ENCODE data around the gene ZCCHC7.
A peak's percentile ranks its signal among the peaks of the same experiment; 100 is the strongest.

The ZCCHC7 gene

DNA sequence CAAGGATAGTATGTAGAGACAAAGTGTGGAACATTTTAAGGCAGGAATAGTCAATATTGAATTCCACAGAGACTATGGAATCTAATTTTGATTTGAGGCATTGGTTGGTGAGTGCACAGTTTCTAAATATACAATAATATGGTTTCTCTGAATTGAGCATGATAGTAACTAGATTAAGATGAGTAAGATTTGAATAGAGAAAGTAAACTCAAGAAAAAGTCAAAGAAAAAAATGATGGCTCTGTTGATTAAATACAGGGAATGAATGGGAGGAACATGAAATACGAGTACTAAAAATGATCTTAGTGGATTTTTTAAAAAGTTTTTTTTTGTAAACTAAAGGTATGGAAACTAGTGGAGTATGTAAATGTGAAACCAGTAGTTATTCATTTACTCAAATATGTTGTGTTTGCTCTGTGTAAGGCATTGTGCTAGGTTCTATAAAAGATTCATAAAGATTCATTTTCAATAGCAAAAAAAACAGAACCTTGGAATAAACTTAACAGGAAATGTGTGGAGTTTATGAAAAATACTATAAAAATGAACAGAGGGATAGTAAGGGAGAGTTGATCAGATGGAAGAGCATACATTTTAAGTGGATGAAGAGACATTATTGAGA, 101.2 kb downstream of the ZCCHC7 start:
- POLR2A ChIA-PET (ENCODE audit: low non-redundant PET), result no interaction called here
- DNase-seq (ENCODE audit: low spot score), result no peak
- no peak overlapping the region for H3K27ac ChIP-seq
- CTCF ChIA-PET, result interaction anchor here (0.6 kb wide), 1 partner anchor 103 kb away, joined by 3 read pairs; no protein-coding TSS in a partner anchor
- TF ChIP-seq, protein P1, sequence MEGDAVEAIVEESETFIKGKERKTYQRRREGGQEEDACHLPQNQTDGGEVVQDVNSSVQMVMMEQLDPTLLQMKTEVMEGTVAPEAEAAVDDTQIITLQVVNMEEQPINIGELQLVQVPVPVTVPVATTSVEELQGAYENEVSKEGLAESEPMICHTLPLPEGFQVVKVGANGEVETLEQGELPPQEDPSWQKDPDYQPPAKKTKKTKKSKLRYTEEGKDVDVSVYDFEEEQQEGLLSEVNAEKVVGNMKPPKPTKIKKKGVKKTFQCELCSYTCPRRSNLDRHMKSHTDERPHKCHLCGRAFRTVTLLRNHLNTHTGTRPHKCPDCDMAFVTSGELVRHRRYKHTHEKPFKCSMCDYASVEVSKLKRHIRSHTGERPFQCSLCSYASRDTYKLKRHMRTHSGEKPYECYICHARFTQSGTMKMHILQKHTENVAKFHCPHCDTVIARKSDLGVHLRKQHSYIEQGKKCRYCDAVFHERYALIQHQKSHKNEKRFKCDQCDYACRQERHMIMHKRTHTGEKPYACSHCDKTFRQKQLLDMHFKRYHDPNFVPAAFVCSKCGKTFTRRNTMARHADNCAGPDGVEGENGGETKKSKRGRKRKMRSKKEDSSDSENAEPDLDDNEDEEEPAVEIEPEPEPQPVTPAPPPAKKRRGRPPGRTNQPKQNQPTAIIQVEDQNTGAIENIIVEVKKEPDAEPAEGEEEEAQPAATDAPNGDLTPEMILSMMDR (conservative IDR thresholded peaks at IDR 0.05; ENCODE audit: low read depth), result no peak

DNA sequence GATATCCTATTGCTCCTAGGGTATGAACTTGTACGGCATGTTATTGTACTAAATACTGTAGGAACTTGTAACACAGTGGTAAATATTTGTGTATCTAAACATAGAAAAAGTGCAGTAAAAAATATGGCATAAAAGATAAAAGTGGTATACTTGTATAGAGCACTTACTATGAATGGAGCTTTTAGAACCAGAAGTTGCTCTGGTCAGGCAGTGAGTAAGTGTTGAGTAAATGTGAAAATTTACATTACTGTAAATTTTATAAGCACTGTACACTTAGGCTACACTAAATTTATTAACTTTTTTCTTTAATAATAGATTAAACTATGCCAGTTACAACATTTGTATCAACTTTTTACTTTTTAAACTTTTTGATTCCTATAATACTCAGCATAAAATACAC, 109.1 kb downstream of the ZCCHC7 start:
- ChIA-PET POLR2A (ENCODE audit: low non-redundant PET) (no interaction called here), CTCF (no interaction called here)

DNA sequence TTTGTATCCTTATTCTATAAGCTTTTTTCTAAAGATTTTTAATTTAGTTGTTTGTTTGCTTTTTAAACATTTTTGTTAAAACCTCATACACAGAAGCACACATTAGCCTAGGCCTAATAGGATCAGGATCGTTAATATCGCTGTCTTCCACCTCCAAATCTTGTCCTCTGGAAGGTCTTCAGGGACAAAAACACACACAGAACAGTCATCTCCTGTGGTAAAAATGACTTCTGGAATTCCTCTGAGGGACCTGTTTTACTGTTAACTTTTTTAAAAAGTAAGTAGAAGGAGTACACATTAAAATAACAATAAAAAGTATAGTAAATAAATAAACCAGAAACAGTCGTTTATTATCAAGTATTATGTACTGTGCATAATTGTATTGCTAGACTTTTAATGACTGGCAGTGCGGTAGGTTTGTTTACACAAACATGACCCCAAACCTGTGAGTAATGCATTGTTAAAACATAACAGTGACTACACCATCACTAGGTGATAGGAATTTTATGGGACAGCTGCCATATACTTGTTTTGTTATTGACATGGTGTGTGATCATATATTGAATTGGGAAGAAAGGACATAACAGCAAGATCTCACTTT, 109.6 kb downstream of the ZCCHC7 start:
- peak; percentile 10 for DNase-seq (ENCODE audit: low spot score)
- ChIA-PET POLR2A (ENCODE audit: low non-redundant PET) (no interaction called here), CTCF (no interaction called here)
- TF ChIP-seq, protein P1 (conservative IDR thresholded peaks at IDR 0.05; ENCODE audit: low read depth), result no peak
- H3K27ac ChIP-seq, result no peak overlapping the region

More for the DNA sequence above, 109.1 kb downstream of the ZCCHC7 start:
- DNase-seq (ENCODE audit: low spot score), result no peak
- no peak overlapping the region for H3K27ac ChIP-seq
- TF ChIP-seq, protein P1 (conservative IDR thresholded peaks at IDR 0.05; ENCODE audit: low read depth), result no peak

DNA sequence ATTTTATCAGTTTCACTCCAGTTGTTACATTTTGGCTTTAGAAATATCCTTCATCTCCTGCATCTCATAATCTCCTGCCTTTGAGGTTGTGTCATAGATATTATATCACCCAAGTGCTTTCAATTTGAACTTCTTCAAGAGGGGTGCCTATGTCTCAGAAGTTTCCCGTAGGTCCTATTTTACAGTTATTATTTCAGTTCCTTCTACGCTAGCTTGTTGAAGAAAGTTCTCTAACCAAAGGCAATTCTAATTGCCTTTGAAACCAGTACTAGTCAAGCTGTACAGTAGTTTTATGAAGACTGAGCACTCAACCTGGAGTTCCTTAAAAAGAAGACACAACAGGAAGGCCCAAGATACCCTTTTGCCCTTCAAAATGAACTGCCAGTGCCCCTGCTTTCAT, 116.4 kb downstream of the ZCCHC7 start:
- CTCF ChIA-PET, result no interaction called here
- POLR2A ChIA-PET (ENCODE audit: low non-redundant PET), result no interaction called here
- no peak overlapping the region for H3K27ac ChIP-seq
- DNase-seq (ENCODE audit: low spot score), result no peak
- TF ChIP-seq, protein P1 (conservative IDR thresholded peaks at IDR 0.05; ENCODE audit: low read depth), result no peak

DNA sequence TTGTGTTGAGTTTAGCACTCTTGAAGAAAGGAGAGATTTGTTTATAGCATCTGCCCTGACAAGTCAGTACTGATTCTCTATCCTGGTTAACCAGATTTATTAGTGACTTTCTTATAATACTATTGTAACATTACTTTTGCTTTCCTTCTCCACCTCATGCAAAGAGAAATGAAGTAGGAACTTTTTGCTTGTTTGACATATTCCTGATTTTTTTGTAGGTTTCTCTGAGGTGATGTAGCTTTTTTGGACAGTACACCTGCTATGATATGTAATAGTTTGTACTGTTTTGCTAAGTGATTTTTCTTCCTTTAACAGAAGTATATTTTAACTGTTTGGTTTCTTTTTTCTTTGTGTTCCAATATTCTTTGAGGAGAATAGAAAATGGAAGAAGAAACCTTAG, 117.7 kb downstream of the ZCCHC7 start:
- ChIA-PET CTCF (interaction anchor here (0.7 kb wide), 1 partner anchor 15 kb away, joined by 3 read pairs; no protein-coding TSS in a partner anchor), POLR2A (ENCODE audit: low non-redundant PET) (no interaction called here)
- no peak overlapping the region for H3K27ac ChIP-seq
- DNase-seq (ENCODE audit: low spot score), result no peak
- TF ChIP-seq, protein P1 (conservative IDR thresholded peaks at IDR 0.05; ENCODE audit: low read depth), result no peak

DNA sequence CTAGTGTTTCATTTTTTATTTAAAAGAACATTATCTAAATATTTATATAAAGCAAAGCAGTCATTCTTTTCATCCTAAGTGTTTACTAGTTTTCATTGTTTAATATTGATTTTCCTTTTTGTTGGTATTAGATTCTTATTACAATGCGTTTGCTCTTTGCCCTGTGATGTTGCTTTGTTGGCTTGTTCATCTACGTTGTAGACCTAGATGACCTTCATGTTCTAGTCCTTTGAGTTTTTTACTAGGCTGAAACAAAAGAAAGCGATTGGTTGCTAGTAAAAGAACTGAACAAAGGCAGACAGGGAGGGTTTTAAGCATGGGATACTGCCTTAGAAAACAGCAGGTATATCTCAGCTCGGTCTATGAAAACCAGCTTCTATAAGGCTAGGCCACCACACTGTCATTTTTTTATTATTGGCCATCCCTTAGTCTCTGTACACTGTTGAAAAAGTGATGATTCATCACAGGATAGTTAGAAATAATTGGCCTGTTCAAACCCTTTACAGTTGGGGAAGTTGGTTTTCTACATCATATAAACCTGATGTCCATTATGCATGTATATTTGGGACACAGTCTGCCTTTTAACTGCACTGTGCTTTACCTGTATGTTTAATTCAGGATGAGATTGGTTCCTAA, 119.0 kb downstream of the ZCCHC7 start:
- H3K27ac ChIP-seq, result no peak overlapping the region

More for the DNA sequence above, 119.0 kb downstream of the ZCCHC7 start:
- CTCF ChIA-PET, result interaction anchor here (0.6 to 1.2 kb wide), 3 partner anchors 30 to 675 kb away, joined by 3 to 4 read pairs (median 3); no protein-coding TSS in a partner anchor
- TF ChIP-seq, protein P1 (conservative IDR thresholded peaks at IDR 0.05; ENCODE audit: low read depth), result no peak
- no peak for DNase-seq (ENCODE audit: low spot score)
- POLR2A ChIA-PET (ENCODE audit: low non-redundant PET), result no interaction called here
